IPS DF 19.7 (cell line): ENCODE results near the gene IGFBP7.

ENCODE experiments used
- DNase-seq: peaks from one replicate; pipeline ENCODE4 v3.0.0-alpha.2; 2013; ENCODE audit warnings: low read depth, low spot score

The IGFBP7 gene

GRCh38 chr4:57131849-57132742 lies 21.9 kb upstream of the IGFBP7 start:
- peak; percentile 45 for DNase-seq

GRCh38 chr4:57129477-57129876 lies 19.3 kb upstream of the IGFBP7 start:
- no peak for DNase-seq

GRCh38 chr4:57127361-57127760 lies 17.2 kb upstream of the IGFBP7 start:
- DNase-seq = no peak

- no peak for DNase-seq
Measured at GRCh38 chr4:57125996-57126395, 15.8 kb upstream of the IGFBP7 start.

GRCh38 chr4:57124145-57124544 lies 14.0 kb upstream of the IGFBP7 start:
- DNase-seq = no peak

GRCh38 chr4:57122959-57123358 lies 12.8 kb upstream of the IGFBP7 start:
- DNase-seq = no peak

GRCh38 chr4:57119054-57119651 lies 9.0 kb upstream of the IGFBP7 start:
- no peak for DNase-seq

- no peak for DNase-seq
Measured at GRCh38 chr4:57117491-57117890, 7.3 kb upstream of the IGFBP7 start.

- no peak for DNase-seq
Measured at GRCh38 chr4:57116245-57116644, 6.1 kb upstream of the IGFBP7 start.

- DNase-seq = no peak
Measured at GRCh38 chr4:57114973-57115372, 4.8 kb upstream of the IGFBP7 start.

GRCh38 chr4:57113870-57114269 lies 3.7 kb upstream of the IGFBP7 start:
- no peak for DNase-seq

- DNase-seq = peak; percentile 56
Measured at GRCh38 chr4:57110640-57111511, 691 bp upstream of the IGFBP7 start.

- no peak for DNase-seq
Measured at GRCh38 chr4:57109411-57109846, 756 bp downstream of the IGFBP7 start.

GRCh38 chr4:57106181-57106580 lies 4.0 kb downstream of the IGFBP7 start:
- DNase-seq = no peak

GRCh38 chr4:57104706-57105560 lies 5.3 kb downstream of the IGFBP7 start:
- DNase-seq = no peak

GRCh38 chr4:57103051-57103450 lies 7.1 kb downstream of the IGFBP7 start:
- DNase-seq = no peak

GRCh38 chr4:57102050-57102624 lies 8.0 kb downstream of the IGFBP7 start:
- no peak for DNase-seq

GRCh38 chr4:57100979-57101651 lies 9.1 kb downstream of the IGFBP7 start:
- no peak for DNase-seq

GRCh38 chr4:57099363-57099762 lies 10.8 kb downstream of the IGFBP7 start:
- DNase-seq = no peak

GRCh38 chr4:57098941-57099340 lies 11.2 kb downstream of the IGFBP7 start:
- no peak for DNase-seq
